H1 (cell line): ENCODE results near the gene NR2C2. TPM values are rescaled to one million over a fixed set of nuclear protein-coding genes. Genes with fewer than 3 reads are reported as not detected.

Experiments used
- CTCF ChIA-PET: fragments of 300-600 bp; sonication (Branson Sonifier 250); formaldehyde crosslinking; loops from one replicate; lab custom pipeline; 2021; ENCODE audit not compliant: partially characterized antibody; lab: Charles Lee
- POLR2A ChIA-PET: fragments of 300-600 bp; sonication (Branson Sonifier 250); formaldehyde crosslinking; loops from one replicate; lab custom pipeline; 2021; ENCODE audit warnings: inconsistent platforms; ENCODE audit not compliant: partially characterized antibody; lab: Charles Lee
- DNase-seq, 2 experiments: peaks; one replicate each; pipeline versions ENCODE4 v3.0.0 to v3.0.0-alpha.2; 2010 to 2022; ENCODE audit warnings: low spot score in 2 of 2, low read depth in 1 of 2, mixed read lengths in 1 of 2
- FAIRE-seq: peaks from 2 replicates; lab custom pipeline; 2011; peaks lifted over from hg19 to GRCh38; lab: Jason Lieb, UNC
- H2AFZ ChIP-seq: 2 replicates; pipeline ENCODE4 v1.8.1; 2012; ENCODE audit warnings: low read length, inconsistent platforms
- H2AK5ac ChIP-seq: 2 replicates; pipeline ENCODE4 v1.6.1; 2013; ENCODE audit warnings: low read depth, low read length
- H2BK120ac ChIP-seq: replicated peaks from 2 replicates; pipeline ENCODE3; 2013; ENCODE audit warnings: low read depth, low read length, inconsistent platforms
- H2BK12ac ChIP-seq: 2 replicates; pipeline ENCODE4 v1.6.1; 2013; ENCODE audit warnings: low read depth, low read length
- H2BK15ac ChIP-seq: 2 replicates; pipeline ENCODE4 v1.6.1; 2013; ENCODE audit warnings: low read length
- H2BK20ac ChIP-seq: 2 replicates; pipeline ENCODE4 v1.6.1; 2013; ENCODE audit warnings: low read length
- H2BK5ac ChIP-seq: 2 replicates; pipeline ENCODE4 v1.6.1; 2013; ENCODE audit warnings: low read depth, low read length
- H3K14ac ChIP-seq: 2 replicates; pipeline ENCODE4 v1.6.1; 2013; ENCODE audit warnings: inconsistent platforms; ENCODE audit not compliant: insufficient read length
- H3K18ac ChIP-seq: 2 replicates; pipeline ENCODE4 v1.6.1; 2013; ENCODE audit warnings: low read length; ENCODE audit errors: extremely low read depth
- H3K23ac ChIP-seq: 2 replicates; pipeline ENCODE4 v1.6.1; 2013; ENCODE audit warnings: inconsistent platforms; ENCODE audit not compliant: insufficient read length
- H3K23me2 ChIP-seq: 2 replicates; pipeline ENCODE4 v1.6.1; 2013; ENCODE audit warnings: low read depth, low read length
- H3K27ac ChIP-seq: 2 replicates; pipeline ENCODE4 v1.6.1; 2011; ENCODE audit warnings: low read depth, low read length, inconsistent platforms
- H3K27me3 ChIP-seq, 4 experiments: replicated peaks in 1 of 4; 1 replicate in 1 of 4; 2 replicates in 3 of 4; pipeline versions ENCODE4 v1.6.1 to v1.8.1; 2011 to 2013; ENCODE audit warnings: low read length in 3 of 4, mild to moderate bottlenecking in 3 of 4, inconsistent platforms in 2 of 4, mixed read lengths in 2 of 4, moderate library complexity in 1 of 4; ENCODE audit not compliant: control insufficient read depth in 3 of 4, insufficient read depth in 3 of 4; ENCODE audit errors: extremely low read depth in 1 of 4
- H3K36me3 ChIP-seq, 4 experiments: 2 replicates each; pipeline versions ENCODE4 v1.6.1 to v1.8.1; 2011 to 2013; ENCODE audit warnings: mild to moderate bottlenecking in 4 of 4, low read length in 3 of 4, moderate library complexity in 2 of 4, control low read depth in 1 of 4, inconsistent platforms in 1 of 4; ENCODE audit not compliant: insufficient read depth in 4 of 4, control insufficient read depth in 2 of 4
- H3K4ac ChIP-seq: replicated peaks from 2 replicates; pipeline ENCODE3; 2013; ENCODE audit warnings: low read length, low read depth, mixed read lengths, inconsistent platforms; ENCODE audit not compliant: insufficient read length
- H3K4me1 ChIP-seq, 4 experiments: replicated peaks in 1 of 4; 1 replicate in 1 of 4; 2 replicates in 3 of 4; pipeline versions ENCODE4 v1.6.1 to v1.8.1; 2011 to 2013; ENCODE audit warnings: low read length in 3 of 4, inconsistent platforms in 2 of 4, mixed read lengths in 1 of 4; ENCODE audit not compliant: insufficient read depth in 4 of 4, control insufficient read depth in 3 of 4
- H3K4me2 ChIP-seq, 2 experiments: 2 replicates each; pipeline versions ENCODE4 v1.6.1 to v1.8.1; 2011 to 2013; ENCODE audit warnings: low read depth in 2 of 2, low read length in 2 of 2, control low read depth in 1 of 2, inconsistent platforms in 1 of 2, mild to moderate bottlenecking in 1 of 2; ENCODE audit not compliant: insufficient read depth in 1 of 2
- H3K4me3 ChIP-seq, 4 experiments: fragments of 200-600, 300-600 bp in 1 of 4; sonication (generic), shearing (Covaris generic), sonication (Bioruptor Twin) in 1 of 4; 2 replicates each; pipeline versions ENCODE4 v1.5.1 to v1.8.1; 2011 to 2016; ENCODE audit warnings: low read length in 4 of 4, low read depth in 3 of 4, control low read depth in 2 of 4, inconsistent platforms in 2 of 4, mild to moderate bottlenecking in 2 of 4, mixed read lengths in 1 of 4, moderate library complexity in 1 of 4; ENCODE audit not compliant: insufficient read depth in 2 of 4; ENCODE audit errors: extremely low read depth in 1 of 4
- H3K56ac ChIP-seq: replicated peaks from 2 replicates; pipeline ENCODE3; 2013; ENCODE audit warnings: low read depth, mild to moderate bottlenecking, mixed read lengths, low read length, inconsistent platforms; ENCODE audit not compliant: insufficient read length
- H3K79me1 ChIP-seq: 2 replicates; pipeline ENCODE4 v1.6.1; 2013; ENCODE audit warnings: low read depth, low read length, control low read depth
- H3K79me2 ChIP-seq, 2 experiments: 2 replicates each; pipeline versions ENCODE4 v1.6.1 to v1.8.1; 2012 to 2013; ENCODE audit warnings: low read length in 2 of 2, mild to moderate bottlenecking in 2 of 2, inconsistent platforms in 1 of 2; ENCODE audit not compliant: insufficient read depth in 2 of 2, control insufficient read depth in 1 of 2
- H3K9ac ChIP-seq, 4 experiments: replicated peaks in 1 of 4; 1 replicate in 1 of 4; 2 replicates in 3 of 4; pipeline versions ENCODE4 v1.6.1 to v1.8.1; 2011 to 2013; ENCODE audit warnings: low read depth in 3 of 4, low read length in 3 of 4, control low read depth in 2 of 4, mild to moderate bottlenecking in 2 of 4, moderate library complexity in 2 of 4, inconsistent platforms in 1 of 4; ENCODE audit errors: extremely low read depth in 1 of 4
- H3K9me3 ChIP-seq, 2 experiments: 2 replicates each; pipeline versions ENCODE4 v1.6.1 to v1.8.1; 2012 to 2013; ENCODE audit warnings: mild to moderate bottlenecking in 2 of 2, moderate library complexity in 2 of 2, control low read depth in 1 of 2, inconsistent platforms in 1 of 2, low read depth in 1 of 2, low read length in 1 of 2, mixed read lengths in 1 of 2; ENCODE audit not compliant: insufficient read depth in 2 of 2
- H4K20me1 ChIP-seq, 2 experiments: replicated peaks in 1 of 2; 2 replicates each; pipeline versions ENCODE3 to v1.8.1; 2011 to 2013; ENCODE audit warnings: inconsistent platforms in 2 of 2, low read length in 2 of 2, mild to moderate bottlenecking in 1 of 2; ENCODE audit not compliant: insufficient read depth in 2 of 2, control insufficient read depth in 1 of 2
- H4K5ac ChIP-seq: 2 replicates; pipeline ENCODE4 v1.6.1; 2013; ENCODE audit warnings: low read length, low read depth, mixed read lengths, inconsistent platforms; ENCODE audit not compliant: insufficient read length
- H4K8ac ChIP-seq: 2 replicates; pipeline ENCODE4 v1.8.0; 2013; ENCODE audit warnings: mild to moderate bottlenecking, moderate library complexity, low read length, inconsistent platforms; ENCODE audit not compliant: insufficient read depth; ENCODE audit errors: extremely low read depth
- H4K91ac ChIP-seq: replicated peaks from 2 replicates; pipeline ENCODE3; 2013; ENCODE audit warnings: low read length, mixed read lengths, inconsistent platforms; ENCODE audit not compliant: insufficient read length
- MAFK ChIP-seq: IDR thresholded peaks from 2 replicates; pipeline ENCODE4 v1.6.1; 2012; ENCODE audit warnings: low read depth, mild to moderate bottlenecking, improper control_type of control experiment, low read length
- MAX ChIP-seq: IDR thresholded peaks from 2 replicates; pipeline ENCODE4 v1.6.1; 2012; ENCODE audit warnings: inconsistent platforms
- SRF ChIP-seq: IDR thresholded peaks from 2 replicates; pipeline ENCODE4 v1.6.1; 2011; ENCODE audit warnings: mild to moderate bottlenecking, low read depth, low read length, moderate library complexity
- USF2 ChIP-seq: IDR thresholded peaks from 2 replicates; pipeline ENCODE4 v1.6.1; 2011; ENCODE audit warnings: low read length, improper control_type of control experiment
- WGBS, 2 experiments: shearing (Covaris generic) in 1 of 2; methylation state at CpG; one replicate each; pipeline versions ENCODE4 v1.1.6 to v1.1.7; 2013 to 2015; ENCODE audit warnings: low lambda C conversion rate in 2 of 2, mixed read lengths in 2 of 2, inconsistent platforms in 1 of 2, low coverage in 1 of 2, missing lambda C conversion rate in 1 of 2; ENCODE audit not compliant: insufficient replicate concordance in 2 of 2, insufficient coverage in 1 of 2, insufficient read length in 1 of 2; ENCODE audit errors: extremely low coverage in 1 of 2, missing lambda C conversion rate in 1 of 2; 5-methylcytosine and 5-hydroxymethylcytosine counted together
- polyA plus RNA-seq, 7 experiments: library from polyadenylated mRNA; depleted of rRNA in 3 of 7; stranded (reverse) in 5 of 7; unstranded in 2 of 7; fragments of >200 nt in 5 of 7; fragments of 200-250 nt in 2 of 7; gene quantifications; 1 replicate in 5 of 7; 2 replicates in 1 of 7; 4 replicates in 1 of 7; pipeline versions ENCODE4 v1.2.1 to v1.2.3, GENCODE V29; 2011 to 2013; ENCODE audit warnings: missing spikeins in 2 of 7, mixed read lengths in 2 of 7
- total RNA-seq: library from RNA; stranded (reverse); fragmentation: NEBNext Ultra II Directional; extraction: Animal tissue kit (Norgen Biotek cat#: 25700); gene quantifications from 2 replicates; pipeline ENCODE4 v1.2.1, GENCODE V29; 2021
- TF ChIP-seq, protein P1 (sequence below), 3 experiments: IDR thresholded peaks; 1 replicate in 2 of 3; 2 replicates in 1 of 3; pipeline versions ENCODE4 v1.5.1 to v1.6.1; 2011; ENCODE audit warnings: low read length in 3 of 3, mild to moderate bottlenecking in 3 of 3, inconsistent platforms in 2 of 3, low read depth in 1 of 3, moderate library complexity in 1 of 3; ENCODE audit not compliant: insufficient read depth in 1 of 3; ENCODE audit errors: control extremely low read depth in 1 of 3
- TF ChIP-seq, protein P2 (sequence below): IDR thresholded peaks from 2 replicates; pipeline ENCODE4 v1.6.1; 2012; ENCODE audit warnings: inconsistent platforms

NR2C2 gene
- total and polyA plus RNA-seq, 2 of the 8 experiments (the other 6 are each of a cell fraction or from before 2014, with no cell fraction given), result 16.6 to 44.4 TPM

GRCh38 chr3:15038306-15038705 lies 90.9 kb downstream of the NR2C2 start:
- H3K14ac ChIP-seq, result no peak overlapping the region
- POLR2A ChIA-PET, result interaction anchor here (0.9 to 2.2 kb wide), 4 partner anchors 9 to 22 kb away, joined by 3 to 9 read pairs (median 6); no protein-coding TSS in a partner anchor
- no peak overlapping the region for H3K18ac ChIP-seq
- no peak overlapping the region for H3K4ac ChIP-seq
- no peak overlapping the region for H2AFZ ChIP-seq
- H3K36me3 ChIP-seq, result peaks cover 29 to 85% (median 65%) of the 10 kb centered on the region in 4 experiments
- H3K9ac ChIP-seq, result no peak overlapping the region
- no peak overlapping the region for H2BK20ac ChIP-seq
- H2BK5ac ChIP-seq, result no peak overlapping the region
- no peak for DNase-seq
- no peak for FAIRE-seq
- peaks cover 2 to 5% of the 10 kb centered on the region in 2 experiments for H4K20me1 ChIP-seq
- no peak overlapping the region for H3K23ac ChIP-seq
- H4K8ac ChIP-seq, result no peak overlapping the region
- H3K79me1 ChIP-seq, result no peaks in the 10 kb centered on the region
- no peaks in the 10 kb centered on the region for H3K23me2 ChIP-seq
- no peak overlapping the region for H2BK12ac ChIP-seq
- WGBS, 2 experiments, result 91% methylated on average over 6 of the region's 6 CpGs; no CpG with 5 or more reads in 1 of the 2 experiments
- no peak overlapping the region for H2BK120ac ChIP-seq
- H3K4me3 ChIP-seq, result no peak overlapping the region
- no peaks in the 10 kb centered on the region for H3K79me2 ChIP-seq
- H3K4me1 ChIP-seq, result no peaks in the 10 kb centered on the region
- H2BK15ac ChIP-seq, result no peak overlapping the region
- no peak overlapping the region for H3K4me2 ChIP-seq
- H2AK5ac ChIP-seq, result no peak overlapping the region
- no peak for TF ChIP-seq MAFK
- no peak for TF ChIP-seq USF2
- no peak for TF ChIP-seq SRF
- TF ChIP-seq, protein P1, sequence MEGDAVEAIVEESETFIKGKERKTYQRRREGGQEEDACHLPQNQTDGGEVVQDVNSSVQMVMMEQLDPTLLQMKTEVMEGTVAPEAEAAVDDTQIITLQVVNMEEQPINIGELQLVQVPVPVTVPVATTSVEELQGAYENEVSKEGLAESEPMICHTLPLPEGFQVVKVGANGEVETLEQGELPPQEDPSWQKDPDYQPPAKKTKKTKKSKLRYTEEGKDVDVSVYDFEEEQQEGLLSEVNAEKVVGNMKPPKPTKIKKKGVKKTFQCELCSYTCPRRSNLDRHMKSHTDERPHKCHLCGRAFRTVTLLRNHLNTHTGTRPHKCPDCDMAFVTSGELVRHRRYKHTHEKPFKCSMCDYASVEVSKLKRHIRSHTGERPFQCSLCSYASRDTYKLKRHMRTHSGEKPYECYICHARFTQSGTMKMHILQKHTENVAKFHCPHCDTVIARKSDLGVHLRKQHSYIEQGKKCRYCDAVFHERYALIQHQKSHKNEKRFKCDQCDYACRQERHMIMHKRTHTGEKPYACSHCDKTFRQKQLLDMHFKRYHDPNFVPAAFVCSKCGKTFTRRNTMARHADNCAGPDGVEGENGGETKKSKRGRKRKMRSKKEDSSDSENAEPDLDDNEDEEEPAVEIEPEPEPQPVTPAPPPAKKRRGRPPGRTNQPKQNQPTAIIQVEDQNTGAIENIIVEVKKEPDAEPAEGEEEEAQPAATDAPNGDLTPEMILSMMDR (IDR thresholded peaks at IDR 0.05; ENCODE audit: control extremely low read depth in 1 of 3, insufficient read depth in 1 of 3, low read depth in 1 of 3, low read length in 3 of 3), result no peak
- TF ChIP-seq, protein P2, sequence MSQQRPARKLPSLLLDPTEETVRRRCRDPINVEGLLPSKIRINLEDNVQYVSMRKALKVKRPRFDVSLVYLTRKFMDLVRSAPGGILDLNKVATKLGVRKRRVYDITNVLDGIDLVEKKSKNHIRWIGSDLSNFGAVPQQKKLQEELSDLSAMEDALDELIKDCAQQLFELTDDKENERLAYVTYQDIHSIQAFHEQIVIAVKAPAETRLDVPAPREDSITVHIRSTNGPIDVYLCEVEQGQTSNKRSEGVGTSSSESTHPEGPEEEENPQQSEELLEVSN, result no peak
- TF ChIP-seq MAX, result no peak
- H3K56ac ChIP-seq, result no peak overlapping the region
- CTCF ChIA-PET, result interaction anchor here (0.7 to 1.6 kb wide), 3 partner anchors 13 to 206 kb away, joined by 3 to 5 read pairs (median 3); no protein-coding TSS in a partner anchor
- H3K9me3 ChIP-seq, result no peaks in the 10 kb centered on the region
- H3K27me3 ChIP-seq, result no peaks in the 10 kb centered on the region
- no peak overlapping the region for H3K27ac ChIP-seq
- no peak overlapping the region for H4K91ac ChIP-seq
- no peak overlapping the region for H4K5ac ChIP-seq
